Measurements from ENCODE around the gene GSG1. TPM values are rescaled to one million over a fixed set of nuclear protein-coding genes. Genes with fewer than 3 reads are reported as not detected.

Gene GSG1
- total RNA-seq, 1 experiment from 2014 or later, result 0.28 TPM

DNA sequence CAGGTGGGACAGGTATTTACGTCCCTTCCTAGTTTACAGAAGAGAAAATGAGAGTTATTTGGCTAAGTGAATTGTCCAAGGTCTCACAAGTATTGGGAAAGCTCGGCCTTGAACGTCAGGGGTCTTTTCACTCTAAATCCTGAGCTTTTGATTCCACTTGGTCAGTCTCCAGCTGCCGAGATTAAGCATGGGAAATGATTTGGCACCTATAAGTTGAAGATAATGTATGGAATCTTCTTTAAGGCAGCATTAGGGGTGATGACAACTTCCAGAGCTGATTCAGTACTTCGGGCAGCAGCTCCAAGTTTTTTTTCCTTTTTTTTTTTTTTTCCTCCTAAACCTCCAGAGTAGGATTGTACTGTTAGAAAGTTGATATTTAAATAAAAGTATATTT is 58.6 kb downstream of the GSG1 start (continued):
- TF ChIP-seq TEAD1 (CRISPR knock-in tag; IDR thresholded peaks at IDR 0.05), result no peak
- no peak for TF ChIP-seq ZNF416 (CRISPR knock-in tag; IDR thresholded peaks at IDR 0.05)
- TF ChIP-seq ETV6 (CRISPR knock-in tag; IDR thresholded peaks at IDR 0.05), result no peak
- TF ChIP-seq TEAD4 (CRISPR knock-in tag; IDR thresholded peaks at IDR 0.05), result no peak

DNA sequence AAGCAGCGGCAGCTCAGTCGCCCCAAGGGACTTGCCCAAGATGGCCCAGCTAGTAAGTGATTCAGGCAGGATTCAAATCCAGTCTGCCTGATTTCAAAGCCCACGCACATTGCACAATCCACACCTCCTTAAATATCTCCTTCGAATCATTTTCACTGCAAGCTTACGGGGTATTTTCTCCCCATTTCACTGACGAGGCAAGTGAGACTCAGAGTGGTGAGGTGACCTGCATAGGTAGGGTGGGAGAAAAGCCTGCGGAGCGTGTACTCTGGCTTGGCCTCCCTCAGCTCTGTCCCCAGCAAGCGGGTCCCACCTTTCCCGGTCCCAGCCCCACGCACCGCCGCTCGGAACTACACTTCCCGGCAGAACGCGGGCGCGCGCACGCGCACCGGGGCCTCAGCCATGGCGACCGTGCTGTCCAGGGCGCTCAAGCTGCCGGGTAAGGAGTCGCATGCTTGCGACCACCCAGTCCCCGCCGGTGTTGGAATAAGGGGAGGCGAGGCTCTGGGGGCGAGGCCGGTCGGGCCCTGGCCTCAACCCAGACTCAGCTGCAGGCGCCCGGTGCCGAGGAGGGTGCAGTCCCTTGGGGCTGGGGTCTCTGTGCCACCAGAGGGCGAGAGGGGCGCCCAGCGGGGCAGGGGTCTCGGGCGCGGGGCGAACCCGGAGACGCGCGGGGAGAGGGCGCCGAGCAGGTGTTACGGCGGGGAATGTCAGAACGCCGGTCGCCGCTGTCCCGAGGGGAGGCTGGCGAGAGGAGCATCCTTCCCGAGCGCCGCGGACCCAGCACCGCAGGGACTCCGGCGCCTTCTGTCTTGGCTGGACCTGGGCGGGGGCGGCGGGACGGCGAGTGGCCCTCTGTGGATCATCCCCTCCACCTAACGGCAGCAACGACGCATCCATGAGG is 59.2 kb downstream of the GSG1 start, which contains the start of gene FAM234B:
FAM234B (plus strand) TSS at position 380 of the 904 bp plus-strand sequence; CDS start at position 403, 23 bp downstream.
- CTCF ChIA-PET, result interaction anchor here (0.8 to 3.9 kb wide), 14 partner anchors 13 to 486 kb away, joined by 3 to 19 read pairs (median 4); no protein-coding TSS in a partner anchor
- DNase-seq (ENCODE audit: low spot score) (peak; percentile 84), ATAC-seq (peak; percentile 92)
- H3K9me3 Mint-ChIP-seq, result no peaks in the 10 kb centered on the region
- H3K27ac Mint-ChIP-seq, result no peak within 1 kb of the TSS
- H3K4me1 Mint-ChIP-seq, result peaks cover 37% of the 10 kb centered on the region
- peak within 1 kb of the TSS; percentile 85 for H3K4me3 Mint-ChIP-seq
- POLR2A ChIA-PET, result interaction anchor here (0.7 kb wide), 1 partner anchor 68 kb away, joined by 6 read pairs; no protein-coding TSS in a partner anchor
- peaks cover 15% of the 10 kb centered on the region for H3K27me3 Mint-ChIP-seq (ENCODE audit: low read depth)
- no peaks in the 10 kb centered on the region for H3K36me3 Mint-ChIP-seq
- TF ChIP-seq ATF1 (CRISPR knock-in tag; IDR thresholded peaks at IDR 0.05), result 0 out of 2 replicates have a peak, but pooled peaks have one; percentile 41
- TF ChIP-seq FOXK1 (CRISPR knock-in tag; IDR thresholded peaks at IDR 0.05), result 0 out of 2 replicates have a peak, but pooled peaks have one; percentile 11
- TF ChIP-seq, protein P1, sequence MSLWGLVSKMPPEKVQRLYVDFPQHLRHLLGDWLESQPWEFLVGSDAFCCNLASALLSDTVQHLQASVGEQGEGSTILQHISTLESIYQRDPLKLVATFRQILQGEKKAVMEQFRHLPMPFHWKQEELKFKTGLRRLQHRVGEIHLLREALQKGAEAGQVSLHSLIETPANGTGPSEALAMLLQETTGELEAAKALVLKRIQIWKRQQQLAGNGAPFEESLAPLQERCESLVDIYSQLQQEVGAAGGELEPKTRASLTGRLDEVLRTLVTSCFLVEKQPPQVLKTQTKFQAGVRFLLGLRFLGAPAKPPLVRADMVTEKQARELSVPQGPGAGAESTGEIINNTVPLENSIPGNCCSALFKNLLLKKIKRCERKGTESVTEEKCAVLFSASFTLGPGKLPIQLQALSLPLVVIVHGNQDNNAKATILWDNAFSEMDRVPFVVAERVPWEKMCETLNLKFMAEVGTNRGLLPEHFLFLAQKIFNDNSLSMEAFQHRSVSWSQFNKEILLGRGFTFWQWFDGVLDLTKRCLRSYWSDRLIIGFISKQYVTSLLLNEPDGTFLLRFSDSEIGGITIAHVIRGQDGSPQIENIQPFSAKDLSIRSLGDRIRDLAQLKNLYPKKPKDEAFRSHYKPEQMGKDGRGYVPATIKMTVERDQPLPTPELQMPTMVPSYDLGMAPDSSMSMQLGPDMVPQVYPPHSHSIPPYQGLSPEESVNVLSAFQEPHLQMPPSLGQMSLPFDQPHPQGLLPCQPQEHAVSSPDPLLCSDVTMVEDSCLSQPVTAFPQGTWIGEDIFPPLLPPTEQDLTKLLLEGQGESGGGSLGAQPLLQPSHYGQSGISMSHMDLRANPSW (CRISPR knock-in tag; conservative IDR thresholded peaks at IDR 0.05; ENCODE audit: low read depth), result 0 out of 2 replicates have a peak, but pooled peaks have one; percentile 85
- TF ChIP-seq, protein P2, sequence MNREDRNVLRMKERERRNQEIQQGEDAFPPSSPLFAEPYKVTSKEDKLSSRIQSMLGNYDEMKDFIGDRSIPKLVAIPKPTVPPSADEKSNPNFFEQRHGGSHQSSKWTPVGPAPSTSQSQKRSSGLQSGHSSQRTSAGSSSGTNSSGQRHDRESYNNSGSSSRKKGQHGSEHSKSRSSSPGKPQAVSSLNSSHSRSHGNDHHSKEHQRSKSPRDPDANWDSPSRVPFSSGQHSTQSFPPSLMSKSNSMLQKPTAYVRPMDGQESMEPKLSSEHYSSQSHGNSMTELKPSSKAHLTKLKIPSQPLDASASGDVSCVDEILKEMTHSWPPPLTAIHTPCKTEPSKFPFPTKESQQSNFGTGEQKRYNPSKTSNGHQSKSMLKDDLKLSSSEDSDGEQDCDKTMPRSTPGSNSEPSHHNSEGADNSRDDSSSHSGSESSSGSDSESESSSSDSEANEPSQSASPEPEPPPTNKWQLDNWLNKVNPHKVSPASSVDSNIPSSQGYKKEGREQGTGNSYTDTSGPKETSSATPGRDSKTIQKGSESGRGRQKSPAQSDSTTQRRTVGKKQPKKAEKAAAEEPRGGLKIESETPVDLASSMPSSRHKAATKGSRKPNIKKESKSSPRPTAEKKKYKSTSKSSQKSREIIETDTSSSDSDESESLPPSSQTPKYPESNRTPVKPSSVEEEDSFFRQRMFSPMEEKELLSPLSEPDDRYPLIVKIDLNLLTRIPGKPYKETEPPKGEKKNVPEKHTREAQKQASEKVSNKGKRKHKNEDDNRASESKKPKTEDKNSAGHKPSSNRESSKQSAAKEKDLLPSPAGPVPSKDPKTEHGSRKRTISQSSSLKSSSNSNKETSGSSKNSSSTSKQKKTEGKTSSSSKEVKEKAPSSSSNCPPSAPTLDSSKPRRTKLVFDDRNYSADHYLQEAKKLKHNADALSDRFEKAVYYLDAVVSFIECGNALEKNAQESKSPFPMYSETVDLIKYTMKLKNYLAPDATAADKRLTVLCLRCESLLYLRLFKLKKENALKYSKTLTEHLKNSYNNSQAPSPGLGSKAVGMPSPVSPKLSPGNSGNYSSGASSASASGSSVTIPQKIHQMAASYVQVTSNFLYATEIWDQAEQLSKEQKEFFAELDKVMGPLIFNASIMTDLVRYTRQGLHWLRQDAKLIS (CRISPR knock-in tag; IDR thresholded peaks at IDR 0.05; ENCODE audit: borderline replicate concordance), result 0 out of 2 replicates have a peak, but pooled peaks have one; percentile 26
- peak; percentile 94; the same call in 1 of the 2 replicates for TF ChIP-seq ZNF138 (CRISPR knock-in tag; conservative IDR thresholded peaks at IDR 0.05)
- TF ChIP-seq CREM (CRISPR knock-in tag; IDR thresholded peaks at IDR 0.05), result peak; percentile 32; the same call in 1 of the 2 replicates
- TF ChIP-seq TEAD1 (CRISPR knock-in tag; IDR thresholded peaks at IDR 0.05), result no peak; the same call in 1 of the 2 replicates
- TF ChIP-seq NFE2L1 (CRISPR knock-in tag; IDR thresholded peaks at IDR 0.05), result no peak
- TF ChIP-seq CBFB (CRISPR knock-in tag; IDR thresholded peaks at IDR 0.05; ENCODE audit: low read depth), result no peak
- TF ChIP-seq, protein P3, sequence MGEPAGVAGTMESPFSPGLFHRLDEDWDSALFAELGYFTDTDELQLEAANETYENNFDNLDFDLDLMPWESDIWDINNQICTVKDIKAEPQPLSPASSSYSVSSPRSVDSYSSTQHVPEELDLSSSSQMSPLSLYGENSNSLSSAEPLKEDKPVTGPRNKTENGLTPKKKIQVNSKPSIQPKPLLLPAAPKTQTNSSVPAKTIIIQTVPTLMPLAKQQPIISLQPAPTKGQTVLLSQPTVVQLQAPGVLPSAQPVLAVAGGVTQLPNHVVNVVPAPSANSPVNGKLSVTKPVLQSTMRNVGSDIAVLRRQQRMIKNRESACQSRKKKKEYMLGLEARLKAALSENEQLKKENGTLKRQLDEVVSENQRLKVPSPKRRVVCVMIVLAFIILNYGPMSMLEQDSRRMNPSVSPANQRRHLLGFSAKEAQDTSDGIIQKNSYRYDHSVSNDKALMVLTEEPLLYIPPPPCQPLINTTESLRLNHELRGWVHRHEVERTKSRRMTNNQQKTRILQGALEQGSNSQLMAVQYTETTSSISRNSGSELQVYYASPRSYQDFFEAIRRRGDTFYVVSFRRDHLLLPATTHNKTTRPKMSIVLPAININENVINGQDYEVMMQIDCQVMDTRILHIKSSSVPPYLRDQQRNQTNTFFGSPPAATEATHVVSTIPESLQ (CRISPR knock-in tag; IDR thresholded peaks at IDR 0.05), result no peak
- no peak for TF ChIP-seq OVOL2 (CRISPR knock-in tag; IDR thresholded peaks at IDR 0.05; ENCODE audit: borderline replicate concordance)
- TF ChIP-seq, protein P4, sequence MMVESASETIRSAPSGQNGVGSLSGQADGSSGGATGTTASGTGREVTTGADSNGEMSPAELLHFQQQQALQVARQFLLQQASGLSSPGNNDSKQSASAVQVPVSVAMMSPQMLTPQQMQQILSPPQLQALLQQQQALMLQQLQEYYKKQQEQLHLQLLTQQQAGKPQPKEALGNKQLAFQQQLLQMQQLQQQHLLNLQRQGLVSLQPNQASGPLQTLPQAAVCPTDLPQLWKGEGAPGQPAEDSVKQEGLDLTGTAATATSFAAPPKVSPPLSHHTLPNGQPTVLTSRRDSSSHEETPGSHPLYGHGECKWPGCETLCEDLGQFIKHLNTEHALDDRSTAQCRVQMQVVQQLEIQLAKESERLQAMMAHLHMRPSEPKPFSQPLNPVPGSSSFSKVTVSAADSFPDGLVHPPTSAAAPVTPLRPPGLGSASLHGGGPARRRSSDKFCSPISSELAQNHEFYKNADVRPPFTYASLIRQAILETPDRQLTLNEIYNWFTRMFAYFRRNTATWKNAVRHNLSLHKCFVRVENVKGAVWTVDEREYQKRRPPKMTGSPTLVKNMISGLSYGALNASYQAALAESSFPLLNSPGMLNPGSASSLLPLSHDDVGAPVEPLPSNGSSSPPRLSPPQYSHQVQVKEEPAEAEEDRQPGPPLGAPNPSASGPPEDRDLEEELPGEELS (CRISPR knock-in tag; IDR thresholded peaks at IDR 0.05), result peak; percentile 35; the same call in 1 of the 2 replicates
- 0 out of 2 replicates have a peak, but pooled peaks have one; percentile 30 for TF ChIP-seq ETV6 (CRISPR knock-in tag; IDR thresholded peaks at IDR 0.05)
- TF ChIP-seq TP53 (CRISPR knock-in tag; IDR thresholded peaks at IDR 0.05), result 0 out of 2 replicates have a peak, but pooled peaks have one; percentile 38
- TF ChIP-seq, protein P5, sequence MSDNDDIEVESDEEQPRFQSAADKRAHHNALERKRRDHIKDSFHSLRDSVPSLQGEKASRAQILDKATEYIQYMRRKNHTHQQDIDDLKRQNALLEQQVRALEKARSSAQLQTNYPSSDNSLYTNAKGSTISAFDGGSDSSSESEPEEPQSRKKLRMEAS (CRISPR knock-in tag; IDR thresholded peaks at IDR 0.05), result peak; percentile 68; the same call in 1 of the 2 replicates
- 0 out of 2 replicates have a peak, but pooled peaks have one; percentile 46 for TF ChIP-seq GABPB1 (CRISPR knock-in tag; IDR thresholded peaks at IDR 0.05)
- TF ChIP-seq, protein P6, sequence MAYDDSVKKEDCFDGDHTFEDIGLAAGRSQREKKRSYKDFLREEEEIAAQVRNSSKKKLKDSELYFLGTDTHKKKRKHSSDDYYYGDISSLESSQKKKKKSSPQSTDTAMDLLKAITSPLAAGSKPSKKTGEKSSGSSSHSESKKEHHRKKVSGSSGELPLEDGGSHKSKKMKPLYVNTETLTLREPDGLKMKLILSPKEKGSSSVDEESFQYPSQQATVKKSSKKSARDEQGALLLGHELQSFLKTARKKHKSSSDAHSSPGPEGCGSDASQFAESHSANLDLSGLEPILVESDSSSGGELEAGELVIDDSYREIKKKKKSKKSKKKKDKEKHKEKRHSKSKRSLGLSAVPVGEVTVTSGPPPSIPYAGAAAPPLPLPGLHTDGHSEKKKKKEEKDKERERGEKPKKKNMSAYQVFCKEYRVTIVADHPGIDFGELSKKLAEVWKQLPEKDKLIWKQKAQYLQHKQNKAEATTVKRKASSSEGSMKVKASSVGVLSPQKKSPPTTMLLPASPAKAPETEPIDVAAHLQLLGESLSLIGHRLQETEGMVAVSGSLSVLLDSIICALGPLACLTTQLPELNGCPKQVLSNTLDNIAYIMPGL (CRISPR knock-in tag; IDR thresholded peaks at IDR 0.05), result peak; percentile 94

Measured in WTC11 (cell line).